Suprapubic skin (tissue), 4 donors: ENCODE measurements around the gene CLEC1B. TPM values are rescaled to one million over a fixed set of nuclear protein-coding genes. Genes with fewer than 3 reads are reported as not detected.

ENCODE experiments used
- DNase-seq, 2 donors: peaks; one replicate each; pipeline ENCODE4 v3.0.0-alpha.2; 2019; ENCODE audit warnings: low spot score in 2 of 2
- H3K27ac ChIP-seq: fragments of 200-600 bp; sonication (generic); one replicate; pipeline ENCODE4 v1.5.1; 2019
- H3K27me3 ChIP-seq: fragments of 200-600 bp; sonication (generic); one replicate; pipeline ENCODE4 v1.5.1; 2019
- H3K36me3 ChIP-seq: fragments of 200-600 bp; sonication (generic); one replicate; pipeline ENCODE4 v1.5.1; 2019
- H3K4me1 ChIP-seq: fragments of 200-600 bp; sonication (generic); one replicate; pipeline ENCODE4 v1.5.1; 2019
- H3K4me3 ChIP-seq: fragments of 200-600 bp; sonication (generic); one replicate; pipeline ENCODE4 v1.5.1; 2019; ENCODE audit warnings: mild to moderate bottlenecking
- H3K9me3 ChIP-seq: fragments of 200-600 bp; sonication (generic); one replicate; pipeline ENCODE4 v1.5.1; 2019
- CTCF ChIP-seq, 2 donors: fragments of 200-600 bp in 1 of 2; fragments of 450-650 bp in 1 of 2; sonication (generic) in 1 of 2; IDR thresholded peaks; one replicate each; pipeline ENCODE4 v1.5.1; 2016 to 2019; ENCODE audit warnings: antibody characterized with exemption in 2 of 2, mild to moderate bottlenecking in 1 of 2, moderate library complexity in 1 of 2
- EP300 ChIP-seq: sonication (generic); formaldehyde crosslinking; IDR thresholded peaks from one replicate; pipeline ENCODE4 v1.6.1; 2017; ENCODE audit warnings: antibody characterized with exemption
- POLR2A ChIP-seq, 2 donors: fragments of 450-650 bp; IDR thresholded peaks; one replicate each; pipeline ENCODE4 v1.6.1; 2017; ENCODE audit warnings: antibody characterized with exemption in 2 of 2, mild to moderate bottlenecking in 2 of 2, moderate library complexity in 2 of 2
- POLR2AphosphoS5 ChIP-seq, 3 donors: sonication (generic); formaldehyde crosslinking; IDR thresholded peaks; one replicate each; pipeline ENCODE4 v1.6.1; 2017; ENCODE audit warnings: antibody characterized with exemption in 3 of 3
- WGBS: methylation state at CpG from one replicate; pipeline ENCODE4 v1.1.5; 2018; 5-methylcytosine and 5-hydroxymethylcytosine counted together
- total RNA-seq, 4 donors: library from RNA; depleted of rRNA; stranded (reverse); fragments of >200 nt; gene quantifications; one replicate each; pipeline ENCODE4 v1.1.0, GENCODE V29; 2016

The CLEC1B gene
- total RNA-seq, 4 donors from 2014 or later = not detected

GRCh38 chr12:10018386-10018785 is 19.5 kb upstream of the CLEC1B start:
- Histone ChIP-seq H3K4me3 (no peak overlapping the region), H3K27ac (no peak overlapping the region), H3K4me1 (no peaks in the 10 kb centered on the region), H3K27me3 (no peaks in the 10 kb centered on the region), H3K36me3 (no peaks in the 10 kb centered on the region), H3K9me3 (no peaks in the 10 kb centered on the region)
- no peak for TF ChIP-seq EP300
- TF ChIP-seq POLR2A (IDR thresholded peaks at IDR 0.05) = no peak
- no peak for TF ChIP-seq CTCF (IDR thresholded peaks at IDR 0.05)
- no peak for TF ChIP-seq POLR2AphosphoS5 (IDR thresholded peaks at IDR 0.05)
- no peak for DNase-seq
- WGBS = 80% methylated on average over 5 of the region's 5 CpGs

- DNase-seq = no peak
- Histone ChIP-seq H3K27ac (no peak overlapping the region), H3K4me1 (no peaks in the 10 kb centered on the region), H3K36me3 (no peaks in the 10 kb centered on the region), H3K27me3 (no peaks in the 10 kb centered on the region), H3K4me3 (no peak overlapping the region), H3K9me3 (no peaks in the 10 kb centered on the region)
- no peak for TF ChIP-seq POLR2A (IDR thresholded peaks at IDR 0.05)
- TF ChIP-seq CTCF (IDR thresholded peaks at IDR 0.05) = no peak
- TF ChIP-seq EP300 = no peak
- no peak for TF ChIP-seq POLR2AphosphoS5 (IDR thresholded peaks at IDR 0.05)
- 0% methylated on average over 1 of the region's 1 CpG for WGBS
These were observed 18.0 kb upstream of the CLEC1B start for GRCh38 chr12:10016881-10017280.

- no peak for DNase-seq
- TF ChIP-seq POLR2AphosphoS5 (IDR thresholded peaks at IDR 0.05) = no peak
- no peak for TF ChIP-seq POLR2A (IDR thresholded peaks at IDR 0.05)
- TF ChIP-seq EP300 = no peak
- no peak for TF ChIP-seq CTCF (IDR thresholded peaks at IDR 0.05)
- no peak overlapping the region for H3K27ac ChIP-seq
- no peaks in the 10 kb centered on the region for H3K27me3 ChIP-seq
- no peaks in the 10 kb centered on the region for H3K36me3 ChIP-seq
- H3K4me3 ChIP-seq = no peak overlapping the region
- 81% methylated on average over 4 of the region's 4 CpGs for WGBS
- no peaks in the 10 kb centered on the region for H3K4me1 ChIP-seq
- no peaks in the 10 kb centered on the region for H3K9me3 ChIP-seq
These were observed 16.5 kb upstream of the CLEC1B start for GRCh38 chr12:10015450-10015849.

GRCh38 chr12:10012630-10013330 is 13.9 kb upstream of the CLEC1B start:
- H3K36me3 ChIP-seq = no peaks in the 10 kb centered on the region
- no peaks in the 10 kb centered on the region for H3K27me3 ChIP-seq
- DNase-seq = no peak
- H3K4me3 ChIP-seq = no peak overlapping the region
- no peak overlapping the region for H3K27ac ChIP-seq
- no peaks in the 10 kb centered on the region for H3K4me1 ChIP-seq
- WGBS = 83% methylated on average over 6 of the region's 6 CpGs
- no peaks in the 10 kb centered on the region for H3K9me3 ChIP-seq
- no peak for TF ChIP-seq CTCF (IDR thresholded peaks at IDR 0.05)
- no peak for TF ChIP-seq EP300
- no peak for TF ChIP-seq POLR2AphosphoS5 (IDR thresholded peaks at IDR 0.05)
- TF ChIP-seq POLR2A (IDR thresholded peaks at IDR 0.05) = no peak

GRCh38 chr12:10001171-10001776 is 2.4 kb upstream of the CLEC1B start:
- WGBS = 78% methylated on average over 4 of the region's 4 CpGs

More at GRCh38 chr12:10001171-10001776, 2.4 kb upstream of the CLEC1B start:
- DNase-seq = no peak
- Histone ChIP-seq H3K27ac (no peak overlapping the region), H3K4me1 (no peaks in the 10 kb centered on the region), H3K9me3 (no peaks in the 10 kb centered on the region), H3K36me3 (no peaks in the 10 kb centered on the region), H3K27me3 (no peaks in the 10 kb centered on the region), H3K4me3 (no peak overlapping the region)
- no peak for TF ChIP-seq CTCF (IDR thresholded peaks at IDR 0.05)
- no peak for TF ChIP-seq POLR2AphosphoS5 (IDR thresholded peaks at IDR 0.05)
- no peak for TF ChIP-seq POLR2A (IDR thresholded peaks at IDR 0.05)
- no peak for TF ChIP-seq EP300
